H1 (cell line): ENCODE results near the gene BPI. TPM values are rescaled to one million over a fixed set of nuclear protein-coding genes. Genes with fewer than 3 reads are reported as not detected.

Experiments used
- BCL11A ChIP-seq, 2 experiments: IDR thresholded peaks; one replicate each; pipeline ENCODE4 v1.6.1; 2011; ENCODE audit warnings: low read depth in 2 of 2, low read length in 2 of 2, mild to moderate bottlenecking in 2 of 2
- CEBPB ChIP-seq: IDR thresholded peaks from 2 replicates; pipeline ENCODE4 v1.6.1; 2012; ENCODE audit warnings: low read depth, low read length
- JUND ChIP-seq: IDR thresholded peaks from 2 replicates; pipeline ENCODE4 v1.6.1; 2011; ENCODE audit warnings: mild to moderate bottlenecking, improper control_type of control experiment, low read length
- RNF2 ChIP-seq: fragments of 200-900, 300-1000 bp; sonication (generic); IDR thresholded peaks from 2 replicates; pipeline ENCODE4 v1.7.1; 2016; ENCODE audit warnings: borderline replicate concordance, low read depth, mild to moderate bottlenecking, antibody characterized with exemption, low read length; ENCODE audit not compliant: poor library complexity, severe bottlenecking; ENCODE audit errors: missing control alignments
- SIX5 ChIP-seq: IDR thresholded peaks from 2 replicates; pipeline ENCODE4 v1.6.1; 2011; ENCODE audit warnings: mild to moderate bottlenecking, low read depth, low read length
- TEAD4 ChIP-seq: IDR thresholded peaks from 2 replicates; pipeline ENCODE4 v1.6.1; 2012; ENCODE audit warnings: low read depth, low read length, inconsistent platforms, mixed read lengths
- polyA plus RNA-seq, 7 experiments: library from polyadenylated mRNA; depleted of rRNA in 3 of 7; stranded (reverse) in 5 of 7; unstranded in 2 of 7; fragments of >200 nt in 5 of 7; fragments of 200-250 nt in 2 of 7; gene quantifications; 1 replicate in 5 of 7; 2 replicates in 1 of 7; 4 replicates in 1 of 7; pipeline versions ENCODE4 v1.2.1 to v1.2.3, GENCODE V29; 2011 to 2013; ENCODE audit warnings: missing spikeins in 2 of 7, mixed read lengths in 2 of 7
- total RNA-seq: library from RNA; stranded (reverse); fragmentation: NEBNext Ultra II Directional; extraction: Animal tissue kit (Norgen Biotek cat#: 25700); gene quantifications from 2 replicates; pipeline ENCODE4 v1.2.1, GENCODE V29; 2021

BPI gene
- total and polyA plus RNA-seq, 2 of the 8 experiments (the other 6 are each of a cell fraction or from before 2014, with no cell fraction given) = not detected

DNA sequence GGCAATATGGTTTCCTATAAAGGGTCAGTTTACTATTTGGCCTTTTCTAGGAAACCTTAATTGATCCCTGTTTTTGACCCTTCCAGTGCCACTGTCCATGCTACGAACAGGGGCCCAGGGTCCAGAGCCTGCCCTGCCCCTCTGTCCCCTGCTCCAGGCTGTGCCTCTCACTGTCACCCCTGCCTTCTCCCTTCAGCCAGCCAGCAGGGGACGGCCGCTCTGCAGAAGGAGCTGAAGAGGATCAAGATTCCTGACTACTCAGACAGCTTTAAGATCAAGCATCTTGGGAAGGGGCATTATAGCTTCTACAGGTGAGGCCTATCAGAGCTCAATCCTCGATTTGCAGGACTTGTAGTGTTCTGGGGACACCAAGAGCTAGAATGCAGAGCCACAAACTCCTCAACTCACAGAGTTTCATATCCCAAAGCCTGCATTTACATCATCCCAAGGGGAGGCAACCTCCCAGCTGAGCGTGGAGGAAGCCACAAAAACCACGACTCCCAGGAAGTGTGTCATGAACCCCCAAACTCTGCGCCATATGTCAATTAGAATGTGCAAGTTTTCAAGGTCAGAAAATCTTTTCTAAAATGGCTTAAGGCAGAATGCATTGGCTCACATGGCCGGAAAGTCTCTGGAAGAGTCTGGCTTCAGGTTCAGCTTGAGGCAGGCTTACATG, 3.6 kb downstream of the BPI start (continued):
- TF ChIP-seq RNF2 (no peak), BCL11A (IDR thresholded peaks at IDR 0.05; ENCODE audit: low read depth in 2 of 2, low read length in 2 of 2) (no peak), TEAD4 (no peak), CEBPB (no peak), SIX5 (no peak), JUND (no peak)
